Measurements from ENCODE around the gene VASH2. TPM values are rescaled to one million over a fixed set of nuclear protein-coding genes. Genes with fewer than 3 reads are reported as not detected.
"Not testable (repeated sequence)": the region's sequence is repeated elsewhere in the genome, so short reads cannot be mapped to it uniquely, and the experiment has no call there.

VASH2 gene
- total and polyA plus RNA-seq, 2 experiments from 2014 or later, result 129 to 381 TPM

DNA sequence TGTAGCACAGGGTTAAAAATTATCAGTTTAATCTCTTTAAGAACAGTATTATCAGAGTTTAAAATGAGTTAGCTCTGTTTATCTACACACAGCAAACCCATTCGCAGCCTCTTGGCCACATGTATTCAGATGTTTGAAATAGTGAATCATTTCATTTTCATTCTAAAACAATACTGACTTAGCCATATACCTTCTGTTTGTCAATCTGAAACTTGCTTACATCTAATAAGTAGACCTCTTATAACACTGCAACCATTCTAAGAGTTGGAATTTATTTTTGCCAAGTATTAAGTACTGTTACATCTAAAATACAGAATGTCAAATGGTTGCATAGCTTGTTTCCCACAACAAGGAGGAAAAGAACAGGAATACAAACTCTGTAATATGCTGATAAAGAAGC lies 39.9 kb downstream of the VASH2 start:
- Histone ChIP-seq H3K4me1 (ENCODE audit: insufficient read depth) (peaks cover 7% of the 10 kb centered on the region; the same call in 1 of the 2 replicates), H2AFZ (no peak overlapping the region), H3K36me3 (ENCODE audit: insufficient read depth) (peaks cover 56% of the 10 kb centered on the region), H3K27ac (ENCODE audit: low read depth) (peak overlapping the region; percentile 40), H3K79me2 (replicated peaks; ENCODE audit: insufficient read depth) (no peaks in the 10 kb centered on the region), H3K9me2 (ENCODE audit: insufficient read depth) (no peaks in the 10 kb centered on the region), H3K27me3 (ENCODE audit: insufficient read depth) (no peaks in the 10 kb centered on the region), H4K20me1 (replicated peaks; ENCODE audit: insufficient read depth) (no peaks in the 10 kb centered on the region; the same call in 1 of the 2 replicates), H3K4me2 (no peak overlapping the region), H3K4me3 (no peak overlapping the region), H3F3A (replicated peaks; ENCODE audit: low read depth) (peaks cover 57% of the 10 kb centered on the region)
- Mint-ChIP-seq H3K27ac (no peak overlapping the region), H3K4me1 (peaks cover 26% of the 10 kb centered on the region), H3K4me3 (no peak overlapping the region), H3K36me3 (ENCODE audit: low read depth) (peaks cover 72% of the 10 kb centered on the region), H3K27me3 (ENCODE audit: insufficient read depth, low read depth, poor library complexity) (peaks cover 11% of the 10 kb centered on the region), H3K9me3 (no peaks in the 10 kb centered on the region)
- DNase-seq (ENCODE audit: low spot score) (no peak), ATAC-seq (no peak)
- TF ChIP-seq, protein P1, sequence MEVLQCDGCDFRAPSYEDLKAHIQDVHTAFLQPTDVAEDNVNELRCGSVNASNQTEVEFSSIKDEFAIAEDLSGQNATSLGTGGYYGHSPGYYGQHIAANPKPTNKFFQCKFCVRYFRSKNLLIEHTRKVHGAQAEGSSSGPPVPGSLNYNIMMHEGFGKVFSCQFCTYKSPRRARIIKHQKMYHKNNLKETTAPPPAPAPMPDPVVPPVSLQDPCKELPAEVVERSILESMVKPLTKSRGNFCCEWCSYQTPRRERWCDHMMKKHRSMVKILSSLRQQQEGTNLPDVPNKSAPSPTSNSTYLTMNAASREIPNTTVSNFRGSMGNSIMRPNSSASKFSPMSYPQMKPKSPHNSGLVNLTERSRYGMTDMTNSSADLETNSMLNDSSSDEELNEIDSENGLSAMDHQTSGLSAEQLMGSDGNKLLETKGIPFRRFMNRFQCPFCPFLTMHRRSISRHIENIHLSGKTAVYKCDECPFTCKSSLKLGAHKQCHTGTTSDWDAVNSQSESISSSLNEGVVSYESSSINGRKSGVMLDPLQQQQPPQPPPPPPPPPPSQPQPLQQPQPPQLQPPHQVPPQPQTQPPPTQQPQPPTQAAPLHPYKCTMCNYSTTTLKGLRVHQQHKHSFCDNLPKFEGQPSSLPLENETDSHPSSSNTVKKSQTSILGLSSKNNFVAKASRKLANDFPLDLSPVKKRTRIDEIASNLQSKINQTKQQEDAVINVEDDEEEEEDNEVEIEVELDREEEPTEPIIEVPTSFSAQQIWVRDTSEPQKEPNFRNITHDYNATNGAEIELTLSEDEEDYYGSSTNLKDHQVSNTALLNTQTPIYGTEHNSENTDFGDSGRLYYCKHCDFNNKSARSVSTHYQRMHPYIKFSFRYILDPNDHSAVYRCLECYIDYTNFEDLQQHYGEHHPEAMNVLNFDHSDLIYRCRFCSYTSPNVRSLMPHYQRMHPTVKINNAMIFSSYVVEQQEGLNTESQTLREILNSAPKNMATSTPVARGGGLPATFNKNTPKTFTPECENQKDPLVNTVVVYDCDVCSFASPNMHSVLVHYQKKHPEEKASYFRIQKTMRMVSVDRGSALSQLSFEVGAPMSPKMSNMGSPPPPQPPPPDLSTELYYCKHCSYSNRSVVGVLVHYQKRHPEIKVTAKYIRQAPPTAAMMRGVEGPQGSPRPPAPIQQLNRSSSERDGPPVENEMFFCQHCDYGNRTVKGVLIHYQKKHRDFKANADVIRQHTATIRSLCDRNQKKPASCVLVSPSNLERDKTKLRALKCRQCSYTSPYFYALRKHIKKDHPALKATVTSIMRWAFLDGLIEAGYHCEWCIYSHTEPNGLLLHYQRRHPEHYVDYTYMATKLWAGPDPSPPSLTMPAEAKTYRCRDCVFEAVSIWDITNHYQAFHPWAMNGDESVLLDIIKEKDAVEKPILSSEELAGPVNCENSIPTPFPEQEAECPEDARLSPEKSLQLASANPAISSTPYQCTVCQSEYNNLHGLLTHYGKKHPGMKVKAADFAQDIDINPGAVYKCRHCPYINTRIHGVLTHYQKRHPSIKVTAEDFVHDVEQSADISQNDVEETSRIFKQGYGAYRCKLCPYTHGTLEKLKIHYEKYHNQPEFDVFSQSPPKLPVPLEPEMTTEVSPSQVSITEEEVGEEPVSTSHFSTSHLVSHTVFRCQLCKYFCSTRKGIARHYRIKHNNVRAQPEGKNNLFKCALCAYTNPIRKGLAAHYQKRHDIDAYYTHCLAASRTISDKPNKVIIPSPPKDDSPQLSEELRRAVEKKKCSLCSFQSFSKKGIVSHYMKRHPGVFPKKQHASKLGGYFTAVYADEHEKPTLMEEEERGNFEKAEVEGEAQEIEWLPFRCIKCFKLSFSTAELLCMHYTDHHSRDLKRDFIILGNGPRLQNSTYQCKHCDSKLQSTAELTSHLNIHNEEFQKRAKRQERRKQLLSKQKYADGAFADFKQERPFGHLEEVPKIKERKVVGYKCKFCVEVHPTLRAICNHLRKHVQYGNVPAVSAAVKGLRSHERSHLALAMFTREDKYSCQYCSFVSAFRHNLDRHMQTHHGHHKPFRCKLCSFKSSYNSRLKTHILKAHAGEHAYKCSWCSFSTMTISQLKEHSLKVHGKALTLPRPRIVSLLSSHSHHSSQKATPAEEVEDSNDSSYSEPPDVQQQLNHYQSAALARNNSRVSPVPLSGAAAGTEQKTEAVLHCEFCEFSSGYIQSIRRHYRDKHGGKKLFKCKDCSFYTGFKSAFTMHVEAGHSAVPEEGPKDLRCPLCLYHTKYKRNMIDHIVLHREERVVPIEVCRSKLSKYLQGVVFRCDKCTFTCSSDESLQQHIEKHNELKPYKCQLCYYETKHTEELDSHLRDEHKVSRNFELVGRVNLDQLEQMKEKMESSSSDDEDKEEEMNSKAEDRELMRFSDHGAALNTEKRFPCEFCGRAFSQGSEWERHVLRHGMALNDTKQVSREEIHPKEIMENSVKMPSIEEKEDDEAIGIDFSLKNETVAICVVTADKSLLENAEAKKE (CRISPR knock-in tag; IDR thresholded peaks at IDR 0.05), result no peak
- TF ChIP-seq ZNF114 (CRISPR knock-in tag; IDR thresholded peaks at IDR 0.05), result no peak
- TF ChIP-seq EZH2phosphoT487 (IDR thresholded peaks at IDR 0.05; ENCODE audit: unreplicated experiment), result no peak
- TF ChIP-seq, protein P2, sequence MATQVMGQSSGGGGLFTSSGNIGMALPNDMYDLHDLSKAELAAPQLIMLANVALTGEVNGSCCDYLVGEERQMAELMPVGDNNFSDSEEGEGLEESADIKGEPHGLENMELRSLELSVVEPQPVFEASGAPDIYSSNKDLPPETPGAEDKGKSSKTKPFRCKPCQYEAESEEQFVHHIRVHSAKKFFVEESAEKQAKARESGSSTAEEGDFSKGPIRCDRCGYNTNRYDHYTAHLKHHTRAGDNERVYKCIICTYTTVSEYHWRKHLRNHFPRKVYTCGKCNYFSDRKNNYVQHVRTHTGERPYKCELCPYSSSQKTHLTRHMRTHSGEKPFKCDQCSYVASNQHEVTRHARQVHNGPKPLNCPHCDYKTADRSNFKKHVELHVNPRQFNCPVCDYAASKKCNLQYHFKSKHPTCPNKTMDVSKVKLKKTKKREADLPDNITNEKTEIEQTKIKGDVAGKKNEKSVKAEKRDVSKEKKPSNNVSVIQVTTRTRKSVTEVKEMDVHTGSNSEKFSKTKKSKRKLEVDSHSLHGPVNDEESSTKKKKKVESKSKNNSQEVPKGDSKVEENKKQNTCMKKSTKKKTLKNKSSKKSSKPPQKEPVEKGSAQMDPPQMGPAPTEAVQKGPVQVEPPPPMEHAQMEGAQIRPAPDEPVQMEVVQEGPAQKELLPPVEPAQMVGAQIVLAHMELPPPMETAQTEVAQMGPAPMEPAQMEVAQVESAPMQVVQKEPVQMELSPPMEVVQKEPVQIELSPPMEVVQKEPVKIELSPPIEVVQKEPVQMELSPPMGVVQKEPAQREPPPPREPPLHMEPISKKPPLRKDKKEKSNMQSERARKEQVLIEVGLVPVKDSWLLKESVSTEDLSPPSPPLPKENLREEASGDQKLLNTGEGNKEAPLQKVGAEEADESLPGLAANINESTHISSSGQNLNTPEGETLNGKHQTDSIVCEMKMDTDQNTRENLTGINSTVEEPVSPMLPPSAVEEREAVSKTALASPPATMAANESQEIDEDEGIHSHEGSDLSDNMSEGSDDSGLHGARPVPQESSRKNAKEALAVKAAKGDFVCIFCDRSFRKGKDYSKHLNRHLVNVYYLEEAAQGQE (IDR thresholded peaks at IDR 0.05; ENCODE audit: unreplicated experiment), result no peak
- TF ChIP-seq EZH2 (IDR thresholded peaks at IDR 0.05; ENCODE audit: low read depth, unreplicated experiment), result no peak

DNA sequence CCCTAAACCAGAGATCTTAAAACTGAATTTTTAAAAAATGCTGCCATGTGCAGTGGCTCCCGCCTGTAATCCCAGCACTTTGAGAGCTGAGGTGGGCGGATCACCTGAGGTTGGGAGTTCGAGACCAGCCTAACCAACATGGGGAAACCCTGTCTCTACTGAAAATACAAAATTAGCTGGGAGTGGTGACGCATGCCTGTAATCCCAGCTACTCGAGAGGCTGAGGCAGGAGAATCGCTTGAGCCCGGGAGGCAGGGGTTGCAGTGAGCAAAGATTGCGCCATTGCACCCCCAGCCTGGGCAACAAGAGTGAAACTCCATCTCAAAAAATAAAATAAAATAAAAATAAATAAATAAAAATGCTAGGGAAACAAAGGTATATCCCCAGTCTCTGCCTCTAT lies 43.6 kb downstream of the VASH2 start:
- H3K4me1 ChIP-seq (ENCODE audit: insufficient read depth); H3K27me3 ChIP-seq (ENCODE audit: insufficient read depth); H2AFZ ChIP-seq; H3K79me2 ChIP-seq (replicated peaks; ENCODE audit: insufficient read depth); H3K9me3 Mint-ChIP-seq; H3K27me3 Mint-ChIP-seq (ENCODE audit: insufficient read depth, low read depth, poor library complexity); H3K4me3 Mint-ChIP-seq; DNase-seq (ENCODE audit: low spot score); H3K9me2 ChIP-seq (ENCODE audit: insufficient read depth); H3K27ac ChIP-seq (ENCODE audit: low read depth); H3K4me3 ChIP-seq; H3K4me2 ChIP-seq; ATAC-seq; H4K20me1 ChIP-seq (replicated peaks; ENCODE audit: insufficient read depth): not testable (repeated sequence)
- Histone ChIP-seq H3F3A (replicated peaks; ENCODE audit: low read depth) (peaks cover 26% of the 10 kb centered on the region), H3K36me3 (ENCODE audit: insufficient read depth) (peaks cover 43% of the 10 kb centered on the region)
- Mint-ChIP-seq H3K4me1 (peaks cover 17% of the 10 kb centered on the region; the same call in 2 of the 3 replicates), H3K27ac (peak overlapping the region; percentile 66; the same call in 1 of the 2 replicates), H3K36me3 (ENCODE audit: low read depth) (peaks cover 63% of the 10 kb centered on the region)
